HG03565 (cell line): Measurements from ENCODE around the gene STX18.

Experiments
- ATAC-seq: cut with Tn5 transposase; IDR thresholded peaks from one replicate; pipeline ENCODE4 v1.9.1; 2021; ENCODE audit warnings: mild to moderate bottlenecking, moderate library complexity; ENCODE audit not compliant: unreplicated experiment

Gene STX18

DNA sequence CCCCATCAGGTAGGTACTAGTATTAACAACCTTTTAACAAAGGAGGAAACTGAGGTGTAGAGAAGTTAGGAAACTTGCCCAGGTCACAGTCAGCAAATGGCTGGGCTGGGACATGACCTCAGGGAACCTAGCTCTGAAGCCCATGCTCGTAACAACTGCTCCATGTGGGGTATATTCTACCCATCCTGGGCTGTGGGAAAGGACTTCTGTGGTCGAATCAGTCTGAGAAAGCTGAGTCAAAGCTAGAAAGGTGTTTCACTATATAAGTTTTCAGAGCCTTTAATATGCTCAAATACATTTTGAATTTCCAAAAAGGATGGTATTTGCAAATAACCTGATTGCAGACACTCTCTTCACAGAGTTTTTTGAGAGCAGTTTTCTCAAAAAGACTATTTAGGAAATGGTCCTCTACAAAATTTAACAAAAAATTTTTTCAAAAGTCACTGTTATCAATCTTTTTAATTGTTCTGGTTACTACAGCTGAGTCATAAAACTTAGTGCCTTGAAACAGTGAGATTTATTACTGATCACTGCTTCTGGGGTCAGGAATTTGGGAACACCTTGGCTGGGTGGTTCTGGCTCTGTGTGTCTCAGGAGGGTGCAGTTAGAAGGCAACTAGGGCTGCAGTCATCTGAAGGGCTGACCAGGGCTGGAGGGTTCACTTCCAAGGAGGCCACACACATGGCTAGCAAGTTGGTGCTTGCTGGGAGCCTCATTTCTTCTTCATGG lies 101.4 kb downstream of the STX18 start:
- peak; percentile 56 for ATAC-seq

- ATAC-seq, result no peak
These were observed 102.1 kb downstream of the STX18 start for GRCh38 chr4:4439782-4440181.

- no peak for ATAC-seq
These were observed 103.0 kb downstream of the STX18 start for GRCh38 chr4:4438891-4439290.

DNA sequence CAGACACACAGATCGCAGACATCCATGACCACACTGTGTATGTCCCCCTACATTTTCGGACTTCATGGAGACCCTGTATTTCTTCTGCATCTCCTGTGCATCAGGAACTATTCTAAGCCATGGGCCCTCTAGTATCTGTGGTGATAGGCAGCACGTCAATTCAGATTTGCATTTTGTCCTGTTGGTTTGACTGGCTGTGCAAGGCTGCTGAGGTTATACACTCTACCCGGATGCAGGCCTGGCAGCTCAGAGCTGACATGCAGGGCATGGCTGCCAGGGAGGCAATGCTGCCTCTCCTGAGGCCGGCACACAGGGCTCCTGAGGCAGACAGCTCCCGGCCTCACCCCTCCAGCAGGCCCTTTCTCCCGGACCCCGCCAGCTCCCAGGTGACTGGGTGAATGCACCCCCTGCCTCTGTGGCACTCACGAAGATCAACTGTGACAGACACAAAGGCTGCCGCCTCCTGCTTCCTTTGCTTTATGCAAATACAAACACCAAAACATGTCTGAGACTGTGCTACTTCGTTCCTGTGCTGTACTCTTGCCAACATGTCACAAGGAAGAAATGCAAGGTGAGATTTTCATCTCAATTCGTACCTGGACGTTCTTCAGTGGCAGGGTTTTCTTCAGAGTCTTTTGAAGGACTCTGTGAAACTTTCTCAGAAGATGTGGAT lies 103.9 kb downstream of the STX18 start:
- no peak for ATAC-seq

DNA sequence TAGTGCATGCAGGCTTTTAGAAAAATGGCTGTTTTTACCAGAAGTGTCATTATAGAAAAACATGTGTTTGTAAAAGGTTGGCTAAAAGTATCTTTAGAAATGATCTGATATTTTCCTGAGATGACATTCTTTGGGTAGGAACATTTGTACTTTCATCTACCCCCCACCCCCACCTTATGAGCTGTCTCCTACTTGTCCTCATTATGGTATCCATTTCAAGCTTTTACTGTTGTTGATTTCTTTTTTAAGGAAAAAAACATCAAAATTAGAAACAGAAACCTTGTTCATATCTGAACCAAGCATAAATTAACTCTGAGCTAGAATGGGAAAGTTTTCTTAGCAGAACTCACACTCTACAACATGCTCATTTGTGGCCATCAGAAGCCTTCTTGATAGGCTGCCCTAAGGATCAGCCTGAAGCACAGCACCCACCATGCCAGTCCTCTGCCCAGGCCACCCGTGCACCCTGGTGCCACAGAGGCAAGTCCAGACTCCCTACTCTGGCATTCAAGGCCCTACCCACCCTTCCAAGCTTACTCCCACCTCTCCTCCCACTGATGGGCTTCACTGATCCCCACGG lies 105.5 kb downstream of the STX18 start:
- no peak for ATAC-seq

GRCh38 chr4:4433941-4434340 lies 107.9 kb downstream of the STX18 start:
- no peak for ATAC-seq

- ATAC-seq, result no peak
These were observed 109.3 kb downstream of the STX18 start for GRCh38 chr4:4432341-4433125.

GRCh38 chr4:4430492-4431195 lies 111.2 kb downstream of the STX18 start:
- ATAC-seq, result no peak

DNA sequence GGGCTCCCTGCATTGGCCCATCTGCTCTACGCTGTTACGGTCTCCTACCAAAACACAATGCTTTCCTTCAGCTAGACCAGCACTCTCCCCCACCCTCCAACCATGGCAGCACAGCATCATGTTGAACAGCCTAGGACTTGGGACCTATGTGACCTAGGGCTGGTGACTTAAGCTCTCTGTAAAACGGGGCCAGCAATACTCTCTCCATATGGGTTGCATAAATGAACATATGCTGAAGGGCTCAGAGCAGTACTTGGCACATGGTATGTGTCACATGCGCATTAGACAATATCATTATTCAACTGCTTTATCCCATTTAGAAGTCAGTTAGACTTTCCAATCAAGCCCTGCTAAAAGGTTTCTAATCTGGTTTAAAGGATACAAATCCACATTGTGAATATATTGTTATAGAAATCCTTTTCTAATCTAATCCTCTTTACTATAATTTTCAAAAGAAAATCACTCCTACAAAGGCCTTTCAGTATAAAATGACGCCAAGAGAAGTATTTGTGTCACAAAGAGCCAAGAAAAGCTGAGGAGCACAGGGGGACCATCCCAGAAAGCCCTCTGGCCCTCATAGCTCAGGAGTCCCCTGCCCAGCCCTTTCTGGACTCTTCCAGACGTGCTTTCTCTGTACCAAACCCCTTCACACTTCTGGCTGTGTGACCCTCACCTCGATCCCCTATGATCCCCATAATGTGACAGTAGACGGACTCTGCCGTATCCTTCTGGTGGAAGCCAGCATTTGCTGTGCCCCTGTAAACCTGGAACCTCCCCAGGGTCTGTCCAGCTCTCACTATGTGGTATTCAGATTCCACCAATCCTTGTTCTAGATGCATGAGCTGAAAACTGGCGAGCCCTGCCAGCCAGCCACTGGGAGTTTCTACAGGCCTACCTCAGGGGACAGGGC lies 112.6 kb downstream of the STX18 start:
- ATAC-seq, result no peak

DNA sequence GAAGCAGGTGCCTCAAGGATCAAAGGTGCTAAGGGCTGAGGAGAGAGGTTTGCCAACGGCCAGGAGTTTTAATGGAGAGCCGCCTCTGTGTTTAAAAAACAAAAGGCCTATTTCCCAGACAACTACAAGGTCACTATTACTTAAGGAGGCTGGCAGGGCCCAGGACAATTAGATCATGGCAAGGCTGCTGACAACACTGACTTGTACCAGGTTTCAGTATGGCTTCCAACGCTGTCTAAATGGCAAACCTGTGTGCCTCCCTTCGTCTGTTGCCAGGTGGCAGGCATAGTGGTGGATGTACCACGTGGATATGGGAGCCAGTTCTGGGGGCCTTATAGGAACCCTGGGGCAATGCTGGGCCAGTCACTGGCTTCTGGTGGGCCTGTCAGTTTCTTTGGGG lies 114.0 kb downstream of the STX18 start:
- no peak for ATAC-seq

DNA sequence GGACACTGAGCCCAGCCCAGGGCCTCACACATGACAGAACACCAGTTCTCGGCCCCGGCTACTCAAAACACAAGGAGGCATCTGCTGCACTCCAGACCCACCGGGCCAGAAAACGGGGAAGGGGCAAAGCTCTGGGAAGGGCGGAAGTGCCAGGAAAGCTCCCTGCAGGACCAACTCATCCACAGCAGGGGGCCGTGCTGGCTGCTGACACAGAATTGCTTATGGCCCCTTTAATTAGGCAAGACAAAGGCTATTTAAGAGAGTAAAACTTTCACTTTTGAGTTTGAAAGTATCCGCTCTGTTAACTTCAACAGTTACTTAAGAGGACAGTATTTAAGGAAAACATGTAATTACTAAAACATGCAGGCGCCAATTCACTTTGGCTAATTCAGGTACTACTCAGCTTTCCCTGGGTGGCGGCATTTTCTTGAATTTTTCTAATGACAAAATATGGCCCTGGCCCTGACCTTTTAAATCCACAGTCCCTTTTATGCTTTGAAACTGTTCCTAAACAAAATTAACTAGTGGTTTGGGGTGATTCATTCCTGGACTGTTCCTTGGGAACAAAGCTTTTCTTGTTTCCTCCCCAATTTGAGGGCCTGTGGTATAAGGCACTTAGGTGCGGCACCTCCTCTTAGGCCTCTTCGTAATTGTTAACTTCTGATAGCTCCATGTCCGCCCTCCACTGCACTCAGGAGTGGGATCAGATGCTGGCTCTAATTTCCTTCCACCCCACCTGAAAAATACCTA lies 114.6 kb downstream of the STX18 start:
- no peak for ATAC-seq

DNA sequence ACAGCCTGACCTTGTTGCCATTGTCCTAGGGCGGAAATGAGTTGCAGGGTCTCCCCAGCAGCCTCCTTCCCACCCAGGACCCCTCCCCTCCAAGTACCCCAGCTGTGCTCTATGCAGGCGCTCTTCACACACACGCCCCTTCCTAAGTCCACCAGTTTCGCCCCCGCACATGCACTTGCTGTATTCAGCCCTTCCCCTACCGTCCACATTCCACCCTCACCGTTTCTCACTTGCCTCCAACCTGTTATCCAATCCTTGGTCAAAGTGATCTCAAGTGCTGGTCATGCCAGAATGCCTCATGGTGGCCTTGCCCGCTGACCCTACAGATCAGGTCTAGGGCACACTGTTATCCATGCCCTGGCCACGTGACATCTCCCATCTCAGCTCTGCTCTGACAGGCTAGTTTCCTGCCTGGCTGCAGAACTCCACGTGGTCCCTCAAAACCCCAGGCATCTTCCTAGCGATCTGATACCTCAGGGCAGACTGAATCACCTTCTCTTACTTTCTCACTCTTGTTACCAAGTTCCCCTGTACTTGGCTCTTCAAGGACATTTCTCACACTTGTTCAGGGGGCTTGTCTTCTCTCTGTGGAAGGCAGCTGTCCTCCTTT lies 115.2 kb downstream of the STX18 start:
- ATAC-seq, result no peak

GRCh38 chr4:4425696-4426095 lies 116.2 kb downstream of the STX18 start:
- ATAC-seq, result no peak

- no peak for ATAC-seq
These were observed 116.6 kb downstream of the STX18 start for GRCh38 chr4:4425119-4425690.

GRCh38 chr4:4424499-4425115 lies 117.2 kb downstream of the STX18 start:
- no peak for ATAC-seq

GRCh38 chr4:4423706-4424498 lies 117.9 kb downstream of the STX18 start:
- ATAC-seq, result no peak

- ATAC-seq, result no peak
These were observed 118.9 kb downstream of the STX18 start for GRCh38 chr4:4422856-4423499.
